ENCODE data around the gene SMU1.

The SMU1 gene

DNA sequence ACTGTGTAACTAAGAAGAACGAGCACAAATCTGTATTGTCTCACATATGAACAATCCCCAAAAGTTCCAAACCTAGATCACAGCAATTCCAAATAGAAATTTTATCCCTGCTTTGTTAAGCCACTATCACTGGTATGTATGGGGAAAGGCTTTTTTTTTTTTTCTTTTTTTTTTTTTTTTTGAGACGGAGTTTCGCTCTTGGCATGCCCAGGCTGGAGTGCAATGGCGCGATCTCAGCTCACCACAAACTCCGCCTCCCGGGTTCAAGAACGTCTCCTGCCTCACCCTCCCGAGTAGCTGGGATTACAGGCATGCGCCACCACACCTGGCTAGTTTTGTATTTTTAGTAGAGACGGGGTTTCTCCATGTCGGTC lies 75.8 kb downstream of the SMU1 start:
- ATAC-seq, result peak; percentile 57

DNA sequence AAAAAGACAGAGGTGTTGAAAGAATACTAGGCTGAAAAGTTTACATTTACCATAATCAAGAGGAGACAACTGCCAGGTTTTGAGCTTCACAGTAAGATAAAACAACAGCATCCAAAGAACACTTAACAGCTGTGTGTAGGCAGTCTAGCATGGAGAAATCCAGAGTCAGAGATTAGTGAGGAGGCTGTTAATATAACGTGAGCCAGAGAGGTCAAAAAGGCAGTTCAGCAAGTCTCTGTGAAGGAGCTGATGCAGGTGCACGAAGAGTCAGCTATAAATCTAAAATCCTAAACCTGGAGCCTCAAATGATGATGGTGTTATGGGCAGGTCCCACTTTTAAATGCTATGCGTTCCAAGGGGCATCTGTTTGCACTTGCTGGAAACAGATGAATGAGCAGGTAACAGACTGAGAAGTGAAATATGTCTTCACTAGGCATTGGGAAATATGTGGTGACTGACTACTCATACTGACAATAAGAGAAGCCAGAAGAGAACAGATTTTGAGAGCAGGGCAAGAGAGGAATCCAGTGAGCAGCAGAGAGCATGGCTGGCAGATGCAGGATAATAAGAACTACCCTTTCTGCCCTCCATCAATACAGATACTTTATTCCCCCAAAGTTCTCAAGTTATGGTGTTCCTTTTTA lies 83.8 kb downstream of the SMU1 start:
- no peak for TF ChIP-seq ZFP30 (CRISPR knock-in tag; IDR thresholded peaks at IDR 0.05)
- no peak for ATAC-seq

DNA sequence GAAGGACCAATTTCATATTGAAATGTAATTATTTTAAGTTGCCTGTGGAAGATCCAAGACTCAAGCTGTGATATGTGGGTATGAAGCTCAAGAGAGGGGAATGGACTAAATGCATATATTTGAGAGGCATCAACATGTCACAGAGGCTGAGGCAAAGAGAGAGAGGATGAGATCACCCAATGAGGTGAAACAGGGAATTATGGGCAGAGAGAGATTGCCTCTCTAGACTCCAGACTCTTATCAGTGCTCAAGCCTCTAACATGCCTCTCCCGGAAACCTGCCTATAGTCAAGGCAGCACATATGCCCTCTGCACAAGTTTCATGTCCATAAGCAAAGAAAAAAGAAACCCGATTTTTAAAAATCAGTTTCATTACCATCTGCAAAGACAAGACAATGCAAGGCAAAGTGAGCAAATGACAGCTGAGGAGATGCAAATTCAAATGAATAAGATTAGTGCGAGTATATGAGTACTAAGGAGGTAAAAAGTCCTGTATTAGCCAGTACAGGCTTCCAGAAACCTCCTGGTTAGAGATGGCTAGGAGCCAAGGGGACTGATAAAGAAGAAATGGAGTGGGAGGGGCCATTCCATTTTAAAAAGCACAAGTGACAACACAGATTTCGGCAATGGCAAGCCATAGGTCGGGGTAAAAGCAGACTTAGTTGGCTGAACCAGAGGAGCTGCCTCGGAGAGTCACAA lies 84.4 kb downstream of the SMU1 start:
- no peak for ATAC-seq
- TF ChIP-seq, protein P1, sequence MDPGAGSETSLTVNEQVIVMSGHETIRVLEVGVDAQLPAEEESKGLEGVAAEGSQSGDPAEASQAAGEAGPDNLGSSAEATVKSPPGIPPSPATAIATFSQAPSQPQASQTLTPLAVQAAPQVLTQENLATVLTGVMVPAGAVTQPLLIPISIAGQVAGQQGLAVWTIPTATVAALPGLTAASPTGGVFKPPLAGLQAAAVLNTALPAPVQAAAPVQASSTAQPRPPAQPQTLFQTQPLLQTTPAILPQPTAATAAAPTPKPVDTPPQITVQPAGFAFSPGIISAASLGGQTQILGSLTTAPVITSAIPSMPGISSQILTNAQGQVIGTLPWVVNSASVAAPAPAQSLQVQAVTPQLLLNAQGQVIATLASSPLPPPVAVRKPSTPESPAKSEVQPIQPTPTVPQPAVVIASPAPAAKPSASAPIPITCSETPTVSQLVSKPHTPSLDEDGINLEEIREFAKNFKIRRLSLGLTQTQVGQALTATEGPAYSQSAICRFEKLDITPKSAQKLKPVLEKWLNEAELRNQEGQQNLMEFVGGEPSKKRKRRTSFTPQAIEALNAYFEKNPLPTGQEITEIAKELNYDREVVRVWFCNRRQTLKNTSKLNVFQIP (CRISPR knock-in tag; IDR thresholded peaks at IDR 0.05; ENCODE audit: borderline replicate concordance, low read depth), result no peak
- TF ChIP-seq BACH2 (CRISPR knock-in tag; IDR thresholded peaks at IDR 0.05; ENCODE audit: borderline replicate concordance) (no peak), ZFP30 (CRISPR knock-in tag; IDR thresholded peaks at IDR 0.05) (no peak), SNAI2 (CRISPR knock-in tag; IDR thresholded peaks at IDR 0.05) (no peak), PPARA (CRISPR knock-in tag; IDR thresholded peaks at IDR 0.05; ENCODE audit: borderline replicate concordance) (no peak), ZFP3 (CRISPR knock-in tag; IDR thresholded peaks at IDR 0.05) (no peak), ESRRG (CRISPR knock-in tag; IDR thresholded peaks at IDR 0.05) (no peak), ZNF565 (CRISPR knock-in tag; conservative IDR thresholded peaks at IDR 0.05; ENCODE audit: low read depth) (no peak), TCF4 (CRISPR knock-in tag; IDR thresholded peaks at IDR 0.05; ENCODE audit: borderline replicate concordance) (no peak), ZNF70 (CRISPR knock-in tag; IDR thresholded peaks at IDR 0.05) (no peak)
- TF ChIP-seq, protein P2, sequence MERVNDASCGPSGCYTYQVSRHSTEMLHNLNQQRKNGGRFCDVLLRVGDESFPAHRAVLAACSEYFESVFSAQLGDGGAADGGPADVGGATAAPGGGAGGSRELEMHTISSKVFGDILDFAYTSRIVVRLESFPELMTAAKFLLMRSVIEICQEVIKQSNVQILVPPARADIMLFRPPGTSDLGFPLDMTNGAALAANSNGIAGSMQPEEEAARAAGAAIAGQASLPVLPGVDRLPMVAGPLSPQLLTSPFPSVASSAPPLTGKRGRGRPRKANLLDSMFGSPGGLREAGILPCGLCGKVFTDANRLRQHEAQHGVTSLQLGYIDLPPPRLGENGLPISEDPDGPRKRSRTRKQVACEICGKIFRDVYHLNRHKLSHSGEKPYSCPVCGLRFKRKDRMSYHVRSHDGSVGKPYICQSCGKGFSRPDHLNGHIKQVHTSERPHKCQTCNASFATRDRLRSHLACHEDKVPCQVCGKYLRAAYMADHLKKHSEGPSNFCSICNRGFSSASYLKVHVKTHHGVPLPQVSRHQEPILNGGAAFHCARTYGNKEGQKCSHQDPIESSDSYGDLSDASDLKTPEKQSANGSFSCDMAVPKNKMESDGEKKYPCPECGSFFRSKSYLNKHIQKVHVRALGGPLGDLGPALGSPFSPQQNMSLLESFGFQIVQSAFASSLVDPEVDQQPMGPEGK (CRISPR knock-in tag; IDR thresholded peaks at IDR 0.05; ENCODE audit: borderline replicate concordance), result no peak
